DMS53 treated with DMSO at 0.1 percent for 48 hours (cell line): ENCODE data around the gene CENPP.
"Not testable (repeated sequence)": the region's sequence is repeated elsewhere in the genome, so short reads cannot be mapped to it uniquely, and the experiment has no call there.

ENCODE experiments used
- DNase-seq: peaks from one replicate; lab custom pipeline; 2025; ENCODE audit not compliant: unreplicated experiment; lab: John Stamatoyannopoulos, UW

CENPP gene

DNA sequence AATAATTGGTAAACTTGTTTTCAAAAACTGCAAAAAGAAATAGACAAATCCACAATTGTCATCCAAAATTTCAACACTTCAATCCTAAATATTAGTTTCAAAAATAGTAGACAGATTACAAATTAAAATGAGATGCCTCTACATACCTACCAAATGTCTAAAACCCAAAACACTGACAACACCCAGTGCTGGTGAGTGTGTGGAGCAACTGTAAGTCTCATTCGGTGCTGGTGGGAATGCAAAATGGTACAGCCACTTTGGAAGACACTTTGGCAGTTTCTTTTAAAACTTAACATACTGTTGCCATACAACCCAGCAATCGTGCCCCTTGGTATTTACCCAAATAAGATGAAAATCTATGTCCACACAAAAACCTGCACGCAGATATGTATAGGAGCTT lies 203.4 kb downstream of the CENPP start:
- DNase-seq, result no peak

DNA sequence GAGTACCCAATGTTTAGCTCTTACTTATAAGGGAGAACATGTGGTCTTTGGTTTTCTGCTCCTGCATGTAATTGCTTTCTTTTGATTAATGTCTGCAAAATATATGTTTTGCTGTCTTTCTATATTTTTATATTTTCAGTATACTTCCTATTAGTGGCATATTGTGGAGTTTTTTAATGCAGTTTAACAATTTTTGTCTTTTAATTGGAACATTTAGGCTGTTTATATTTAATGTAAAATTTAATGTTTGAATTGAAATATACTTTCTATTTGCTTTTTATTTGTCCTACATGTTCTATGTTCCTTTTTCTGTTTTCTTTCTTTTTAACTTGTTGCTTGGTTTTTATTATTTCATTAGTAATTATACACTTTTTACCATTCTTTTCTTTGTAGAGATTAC lies 205.1 kb downstream of the CENPP start:
- DNase-seq, result no peak

DNA sequence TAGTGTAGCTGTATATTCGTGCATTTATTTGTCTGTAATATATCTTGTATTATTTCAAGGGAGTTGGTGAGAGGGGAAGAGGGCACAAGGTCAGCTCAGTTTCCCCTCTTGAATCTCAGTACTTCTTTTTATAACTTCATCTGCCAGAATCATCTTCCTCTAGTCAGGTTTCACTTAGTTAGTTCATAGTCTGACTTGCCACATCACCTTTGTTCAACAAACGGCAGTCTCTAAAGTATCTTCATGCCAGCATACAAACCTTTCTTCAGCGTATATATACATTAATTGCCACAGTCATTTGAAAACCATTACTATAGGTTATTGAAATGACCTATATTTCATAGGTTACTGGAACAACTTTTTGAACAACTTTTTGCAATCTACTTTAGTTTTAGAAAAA lies 208.5 kb downstream of the CENPP start:
- DNase-seq, result no peak

DNA sequence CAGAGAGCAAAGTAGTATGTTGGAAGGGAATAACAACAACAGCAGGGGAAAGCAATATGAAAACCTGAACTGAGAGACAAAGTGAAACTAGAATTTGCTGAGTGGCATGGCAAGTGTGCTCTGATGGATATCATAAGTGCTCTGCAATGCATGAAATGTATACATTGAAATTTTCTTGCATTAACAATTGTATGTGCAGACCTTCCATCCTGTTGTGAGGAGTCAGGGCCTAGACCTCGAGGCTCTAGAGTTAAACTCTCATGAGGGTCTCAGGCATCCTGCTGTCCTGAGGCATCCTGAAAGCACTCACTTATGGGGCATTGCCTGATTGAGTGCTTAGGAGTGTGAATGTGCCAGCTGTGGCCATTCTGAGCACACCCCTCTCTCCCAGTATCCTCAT lies 208.9 kb downstream of the CENPP start:
- no peak for DNase-seq

DNA sequence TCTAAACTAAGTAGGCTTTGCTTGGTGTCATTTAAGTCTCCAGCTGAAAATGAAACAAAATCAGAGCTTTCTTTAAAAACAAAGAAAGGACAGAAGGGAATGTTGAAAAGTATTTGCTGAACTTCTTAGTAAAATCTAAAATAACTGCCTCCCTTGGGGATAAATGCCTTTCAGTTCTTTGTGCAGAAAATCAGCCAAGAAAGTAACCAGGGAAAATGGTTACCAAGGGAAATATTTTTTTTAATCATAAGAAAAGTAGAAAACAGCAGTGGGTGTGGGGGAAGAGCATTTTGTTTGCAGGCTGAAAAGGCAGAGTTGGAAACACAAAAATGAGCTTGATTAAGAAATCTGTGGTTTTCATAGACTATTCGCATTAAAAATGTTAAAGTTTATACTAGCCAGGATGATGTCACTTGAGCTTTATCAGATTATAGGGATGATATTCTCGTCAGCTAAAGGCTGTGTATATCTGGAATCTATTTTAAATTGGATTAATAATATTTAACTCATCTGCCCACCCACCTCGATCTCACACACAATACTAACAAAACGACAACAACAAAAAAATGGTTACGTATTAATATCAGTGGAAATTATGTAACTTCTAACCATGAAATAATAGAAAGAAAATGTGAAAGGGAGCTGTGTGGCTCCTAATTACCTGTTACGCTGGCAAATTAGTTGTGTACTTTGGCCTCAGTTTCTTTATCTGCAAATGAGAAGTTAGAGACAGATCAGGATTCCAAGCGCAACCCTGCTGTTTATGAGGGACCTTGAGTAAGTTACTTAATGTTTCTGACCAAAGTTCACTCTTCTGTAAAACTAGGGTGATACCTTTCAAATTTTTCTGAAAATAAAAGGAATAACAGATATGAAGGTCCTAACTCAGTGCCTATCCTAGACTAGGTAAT lies 210.4 kb downstream of the CENPP start, which contains the start of gene ECM2:
ECM2 (minus strand) TSS at position 51 of the 911 bp plus-strand sequence. CDS start 13,124 bp downstream, outside the sequence.
- no peak for DNase-seq

DNA sequence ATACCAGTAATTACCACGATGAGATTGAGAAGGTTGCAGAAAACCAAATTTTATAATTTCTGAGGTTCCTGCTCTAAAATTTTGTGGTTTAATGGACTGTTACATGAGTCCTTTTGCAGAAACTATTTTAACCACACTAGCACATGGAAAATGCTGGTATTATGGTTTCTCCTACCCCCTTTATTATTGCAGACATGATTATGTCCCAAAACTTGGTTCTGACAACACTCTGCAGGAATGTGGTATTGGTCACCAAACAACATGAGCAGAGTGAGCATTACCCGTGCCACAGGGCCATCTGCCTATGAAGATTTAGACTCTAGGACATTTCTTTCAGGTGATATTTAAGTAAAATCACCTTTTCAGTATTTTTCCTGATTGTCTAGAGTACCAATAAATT lies 212.8 kb downstream of the CENPP start:
- DNase-seq, result no peak

DNA sequence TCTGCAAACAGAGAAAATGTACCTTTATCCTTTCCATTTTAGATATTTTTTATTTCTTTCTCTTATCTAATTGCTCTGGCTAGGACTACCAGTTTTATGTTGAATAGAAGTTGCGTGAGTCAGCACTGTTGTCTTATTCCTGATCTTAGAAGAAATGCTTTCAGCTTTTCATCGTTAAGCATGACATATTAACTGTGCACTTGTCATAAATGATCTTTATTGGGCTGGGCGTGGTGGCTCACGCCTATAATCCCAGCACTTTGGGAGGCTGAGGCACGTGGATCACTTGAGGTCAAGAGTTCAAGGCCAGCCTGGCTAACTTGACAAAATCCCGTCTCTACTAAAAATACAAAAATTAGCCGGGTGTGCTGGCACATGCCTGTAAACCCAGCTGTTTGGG lies 218.2 kb downstream of the CENPP start:
- no peak for DNase-seq

DNA sequence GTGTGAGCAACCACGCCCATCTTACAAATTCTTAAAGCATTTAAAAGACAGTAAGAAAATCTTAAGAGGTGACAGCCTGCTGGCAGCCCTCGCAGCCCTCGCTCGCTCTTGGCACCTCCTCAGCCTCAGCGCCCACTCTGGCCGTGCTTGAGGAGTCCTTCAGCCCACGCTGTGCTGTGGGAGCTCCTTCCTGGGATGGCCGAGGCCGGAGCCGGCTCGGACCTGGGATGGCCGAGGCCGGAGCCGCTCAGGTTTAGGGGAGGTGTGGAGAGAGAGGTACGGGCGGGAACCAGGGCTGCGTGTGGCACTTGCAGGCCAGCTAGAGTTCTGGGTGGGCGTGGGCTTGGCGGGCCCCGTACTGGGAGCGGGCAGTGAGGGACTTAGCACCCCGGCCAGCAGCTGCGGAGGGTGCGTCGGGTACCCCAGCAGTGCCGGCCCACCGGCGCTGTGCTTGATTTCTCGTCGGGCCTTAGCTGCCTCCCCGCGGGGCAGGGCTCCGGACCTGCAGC lies 219.3 kb downstream of the CENPP start:
- no peak for DNase-seq

DNA sequence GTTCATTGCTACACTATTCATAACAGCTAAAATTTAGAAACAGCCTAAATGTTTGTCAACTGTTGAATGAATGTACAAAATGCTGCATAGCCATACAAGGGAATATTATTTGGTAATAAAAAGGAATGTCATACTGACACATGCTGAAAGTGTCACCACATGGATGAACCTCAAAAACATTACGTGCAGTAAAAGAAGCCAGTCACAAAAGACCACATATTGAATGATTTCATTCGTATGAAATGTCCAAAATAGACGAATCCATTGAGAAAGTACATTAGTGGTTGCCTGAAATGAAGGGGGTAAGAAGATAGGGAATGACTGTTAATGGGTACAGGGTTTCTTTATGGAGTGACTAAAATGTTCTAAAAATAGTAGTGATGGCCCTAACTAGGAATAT lies 221.6 kb downstream of the CENPP start:
- DNase-seq, result no peak

DNA sequence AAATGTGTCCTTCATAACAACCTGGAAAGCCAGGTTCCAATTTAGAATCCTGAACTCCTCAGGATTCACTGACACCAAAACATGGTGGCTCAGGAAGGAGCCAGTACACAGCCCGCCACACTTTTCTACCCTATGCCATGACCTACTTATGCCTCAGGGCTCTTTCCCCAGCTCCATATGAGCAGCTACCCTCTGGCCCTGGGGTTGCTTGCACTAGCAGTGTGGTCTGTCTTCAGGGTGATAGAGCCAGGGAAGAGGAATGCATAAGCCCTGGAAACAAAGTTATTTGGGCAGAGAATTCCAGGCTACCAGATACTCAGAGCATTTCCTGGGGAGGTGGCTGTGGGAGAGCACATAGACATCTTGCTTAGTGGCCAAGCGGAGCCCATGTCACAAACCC lies 225.0 kb downstream of the CENPP start:
- DNase-seq, result no peak

DNA sequence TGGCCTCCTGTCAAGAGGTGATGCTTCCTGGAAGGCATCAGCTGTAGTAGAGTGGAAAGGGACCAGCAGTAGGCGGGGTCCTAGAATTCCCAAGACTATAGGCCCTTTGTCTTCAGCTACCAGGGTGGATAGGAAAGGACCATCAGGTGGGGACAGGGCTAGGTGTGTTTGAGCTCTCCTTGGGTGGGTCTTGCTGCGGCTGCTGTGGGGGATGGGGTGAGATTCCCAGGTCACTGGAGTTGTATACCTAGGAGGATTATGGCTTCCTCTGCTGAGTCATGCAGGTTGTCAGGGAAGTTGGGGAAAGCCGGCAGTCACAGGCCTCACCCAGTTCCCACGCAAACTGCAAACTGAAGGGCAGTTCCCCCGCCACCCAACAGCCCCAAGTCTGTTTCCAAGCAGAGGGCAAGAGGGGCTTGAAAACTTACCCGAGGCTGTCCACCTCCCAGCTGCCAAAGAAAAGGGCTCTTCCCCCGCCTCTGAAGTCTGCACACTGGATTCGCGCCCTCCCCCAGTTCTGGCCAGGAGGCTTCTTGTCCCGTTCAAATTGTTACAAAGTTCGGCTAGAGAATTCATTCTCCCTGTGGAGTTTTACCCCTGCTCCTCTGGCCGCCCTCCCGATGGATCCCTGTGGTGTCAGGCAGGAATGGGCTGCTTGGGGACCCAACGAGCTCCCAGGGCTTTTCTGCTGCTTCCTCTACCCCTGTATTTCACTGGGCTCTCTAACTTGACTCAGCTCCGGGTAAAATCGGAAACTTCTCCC lies 233.0 kb downstream of the CENPP start:
- no peak for DNase-seq

DNA sequence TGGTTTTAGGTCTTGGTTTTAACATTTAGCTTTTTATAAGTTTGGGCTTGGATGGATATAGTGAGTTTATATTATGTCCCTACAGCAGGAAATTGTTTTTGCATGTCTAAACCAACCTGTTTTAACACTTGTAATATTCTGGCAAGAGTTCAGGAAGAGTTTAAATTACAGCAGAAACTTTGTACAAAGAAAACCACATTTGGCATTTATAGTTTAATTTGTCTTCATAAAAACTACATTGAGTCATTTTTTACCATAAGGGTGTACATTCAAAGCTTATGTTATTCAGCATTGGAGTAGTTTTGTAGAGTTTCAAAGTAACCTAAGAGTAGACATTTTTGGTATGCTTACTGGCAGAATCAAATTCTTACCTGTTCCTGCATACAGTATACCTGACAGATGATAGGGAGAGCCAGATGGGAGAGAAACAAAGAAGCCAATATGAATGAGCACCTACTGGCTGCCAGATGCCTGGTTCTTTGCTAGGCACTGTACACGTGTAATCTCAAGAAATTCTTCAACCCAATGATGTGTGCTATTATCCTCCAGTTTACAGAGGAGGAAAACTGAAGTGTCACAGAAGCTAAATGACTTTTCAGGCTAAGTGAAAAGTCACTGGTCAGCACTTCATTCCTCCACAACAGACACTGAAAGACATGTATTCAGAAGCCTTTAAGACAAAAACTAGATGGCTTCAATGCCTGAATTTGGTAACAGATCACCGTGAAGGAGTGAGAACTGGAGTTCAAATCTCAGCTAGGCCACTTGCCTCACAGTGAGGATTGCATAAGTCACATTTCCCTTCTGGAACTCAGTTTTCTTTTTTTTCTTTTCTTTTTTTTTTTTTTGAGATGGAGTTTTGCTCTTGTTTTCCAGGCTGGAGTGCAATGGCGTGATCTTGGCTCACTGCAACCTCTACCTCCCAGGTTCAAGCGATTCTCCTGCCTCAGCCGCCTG lies 235.9 kb downstream of the CENPP start:
- DNase-seq, result no peak

DNA sequence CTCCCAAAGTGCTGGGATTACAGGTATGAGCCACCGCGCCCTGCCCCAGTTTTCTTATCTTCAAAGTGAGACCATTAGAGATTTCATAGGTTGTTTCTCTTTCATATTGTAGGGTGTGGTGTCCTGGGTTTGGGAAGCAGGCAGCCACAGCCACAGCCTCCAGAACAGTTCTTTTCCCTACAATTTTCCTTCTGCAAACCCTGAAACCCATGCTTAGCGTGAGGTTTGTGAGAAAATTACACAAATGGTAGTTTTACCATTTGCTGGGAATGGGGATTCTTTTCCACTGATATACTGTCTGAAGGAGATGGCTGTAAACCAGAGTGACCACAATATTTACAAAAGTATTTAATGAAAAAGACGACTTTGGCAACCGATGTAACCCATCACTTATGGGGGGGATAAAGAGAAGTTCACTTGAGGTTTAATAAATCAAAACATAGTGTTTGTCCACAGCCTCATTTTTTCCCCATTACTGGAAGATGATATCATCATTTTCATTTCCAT lies 236.8 kb downstream of the CENPP start:
- no peak for DNase-seq

DNA sequence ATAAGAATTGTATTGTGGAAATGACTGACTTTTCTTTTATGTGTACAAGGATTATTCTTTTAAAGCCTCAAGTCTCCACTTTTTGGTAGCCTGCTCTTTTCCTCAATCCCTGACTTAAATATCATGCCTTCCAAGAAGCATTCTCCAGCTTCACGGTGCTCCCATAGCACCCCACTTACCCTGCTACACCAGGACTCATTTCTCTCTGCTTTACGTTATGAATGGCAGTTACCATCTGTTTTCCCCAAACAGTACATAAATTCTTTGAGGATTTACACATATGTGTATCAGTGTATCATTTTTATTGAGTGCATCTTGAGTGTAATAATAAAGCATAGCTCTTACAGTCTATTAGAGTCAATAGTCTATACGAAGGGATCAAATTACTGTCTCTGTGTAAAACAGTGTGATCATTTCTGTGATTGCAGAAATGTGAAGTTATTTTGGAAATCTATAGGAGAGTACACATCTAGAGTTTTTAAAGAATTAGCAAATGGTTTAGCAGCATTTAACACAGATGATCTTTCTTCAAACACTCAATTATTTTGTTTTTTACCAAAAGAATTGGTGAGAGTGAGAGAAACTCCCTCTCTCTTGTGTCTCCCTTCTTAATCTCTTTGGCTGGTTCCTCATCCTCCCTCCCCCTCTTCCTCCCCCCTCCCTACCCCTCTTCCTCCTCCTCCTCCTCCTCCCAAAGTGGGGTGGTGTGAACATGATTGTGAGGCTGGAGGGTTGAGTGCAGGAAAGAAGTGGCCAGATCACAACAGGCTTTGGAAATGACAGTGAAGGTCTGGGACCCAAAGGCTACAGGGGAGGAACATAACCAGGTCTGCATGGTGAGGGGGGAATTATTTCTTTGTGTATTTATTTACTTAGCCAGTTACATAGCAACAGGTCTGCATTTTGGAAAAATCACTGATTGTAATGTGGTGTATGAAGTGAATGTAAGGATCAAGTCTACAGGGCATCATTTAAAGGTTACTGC lies 237.7 kb downstream of the CENPP start:
- no peak for DNase-seq

DNA sequence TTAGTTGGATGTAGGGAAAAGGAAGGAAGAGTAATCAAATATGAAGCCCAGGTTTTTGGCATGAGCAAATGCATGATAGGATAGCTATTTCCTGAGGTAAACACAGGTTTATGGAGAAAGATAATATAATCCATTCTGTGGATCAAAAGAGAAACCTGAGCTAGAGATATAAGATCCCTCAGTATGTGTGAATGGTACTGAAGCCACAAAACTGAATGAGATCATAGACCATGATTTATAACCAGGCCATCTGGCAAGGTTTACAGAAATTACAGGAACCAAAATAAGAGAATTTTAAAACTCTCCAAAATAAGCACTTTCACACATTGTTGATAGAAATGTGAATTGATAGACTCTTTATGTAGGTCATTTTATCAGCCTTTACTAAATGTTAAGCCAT lies 238.8 kb downstream of the CENPP start:
- DNase-seq, result no peak

DNA sequence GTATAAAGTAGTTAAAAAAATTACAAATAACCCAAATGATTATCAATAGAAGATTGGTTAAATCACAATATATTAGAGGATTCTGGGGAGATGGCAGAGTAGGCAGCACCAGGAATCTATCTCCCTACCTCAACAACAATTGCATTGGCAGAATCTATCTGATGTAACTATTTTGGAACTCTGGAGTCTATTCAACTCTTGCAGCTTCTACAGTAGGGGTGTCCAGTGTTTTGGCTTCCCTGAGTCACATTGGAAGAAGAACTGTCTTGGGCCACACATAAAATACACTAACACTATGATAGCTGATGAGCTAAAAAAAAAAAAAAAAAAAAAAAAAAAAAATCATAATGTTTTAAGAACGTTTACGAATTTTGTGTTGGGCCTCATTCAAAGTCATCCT lies 239.2 kb downstream of the CENPP start:
- no peak for DNase-seq

DNA sequence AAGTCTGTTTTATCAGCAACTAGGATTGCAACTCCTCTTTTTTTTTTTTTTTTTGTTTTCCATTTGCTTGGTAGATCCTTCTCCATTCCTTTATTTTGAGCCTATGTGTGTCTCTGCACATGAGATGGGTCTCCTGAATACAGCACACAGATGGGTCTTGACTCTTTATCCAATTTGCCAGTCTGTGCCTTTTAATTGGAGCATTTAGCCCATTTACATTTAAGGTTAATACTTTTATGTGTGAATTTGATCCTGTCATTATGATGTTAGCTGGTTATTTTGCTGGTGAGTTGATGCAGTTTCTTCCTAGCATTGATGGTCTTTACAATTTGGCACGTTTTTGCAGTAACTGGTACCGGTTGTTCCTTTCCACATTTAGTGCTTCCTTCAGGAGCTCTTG lies 246.1 kb downstream of the CENPP start:
- DNase-seq, result not testable (repeated sequence)

DNA sequence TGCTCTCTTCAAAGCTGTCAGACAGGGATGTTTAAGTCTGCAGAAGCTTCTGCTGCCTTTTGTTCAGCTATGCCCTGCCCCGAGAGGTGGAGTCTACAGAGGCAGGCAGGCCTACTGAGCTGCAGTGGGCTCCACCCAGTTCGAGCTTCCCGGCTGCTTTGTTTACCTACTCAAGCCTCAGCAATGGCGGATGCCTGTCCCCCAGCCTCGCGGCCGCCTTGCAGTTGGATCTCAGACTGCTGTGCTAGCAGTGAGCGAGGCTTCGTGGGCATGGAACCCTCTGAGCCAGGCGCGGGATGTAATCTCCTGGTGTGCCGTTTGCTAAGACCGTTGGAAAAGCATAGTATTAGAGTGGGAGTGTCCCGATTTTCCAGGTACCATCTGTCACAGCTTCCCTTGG lies 247.9 kb downstream of the CENPP start:
- not testable (repeated sequence) for DNase-seq

DNA sequence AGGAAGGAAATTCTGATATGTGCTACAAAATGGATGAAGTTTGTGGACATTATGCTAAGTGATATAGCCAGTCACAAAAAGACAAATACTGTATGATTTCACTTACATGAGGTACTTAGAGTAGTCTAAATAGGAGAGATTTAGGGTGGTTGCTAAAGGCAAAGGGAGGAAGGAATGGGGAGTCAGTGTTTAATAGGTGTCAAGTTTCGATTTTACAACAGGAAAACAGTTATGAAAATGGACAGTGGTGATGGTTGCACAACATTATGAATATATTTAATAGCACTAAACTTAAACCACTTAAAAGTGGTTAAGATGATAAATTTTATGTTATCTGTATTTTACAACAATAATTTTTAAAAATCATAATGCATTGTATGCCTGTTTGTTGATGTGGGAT lies 250.4 kb downstream of the CENPP start:
- DNase-seq, result no peak
